GM23338 (cell line): ENCODE data around the gene RAB3GAP1. TPM values are rescaled to one million over a fixed set of nuclear protein-coding genes. Genes with fewer than 3 reads are reported as not detected.

Experiments
- ATAC-seq: fragments of 200-7000 bp; cut with Tn5 transposase; 3 replicates; pipeline ENCODE4 v1.9.1; 2020
- DNase-seq: peaks from one replicate; pipeline ENCODE4 v3.0.0-alpha.2; 2015; ENCODE audit warnings: low spot score
- H2AFZ ChIP-seq: fragments of 200-600 bp; sonication (generic); 2 replicates; pipeline ENCODE4 v1.8.0; 2016; ENCODE audit warnings: antibody characterized with exemption, mild to moderate bottlenecking, moderate library complexity
- H3F3A ChIP-seq: fragments of 200-600 bp; sonication (generic); replicated peaks from 2 replicates; pipeline ENCODE4 v1.8.0; 2017; ENCODE audit warnings: antibody characterized with exemption, mixed run types, low read depth
- H3K27ac ChIP-seq: fragments of 200-600 bp; sonication (generic); 2 replicates; pipeline ENCODE4 v1.6.1; 2016; ENCODE audit warnings: low read depth
- H3K27me3 ChIP-seq: fragments of 200-600 bp; sonication (generic); 2 replicates; pipeline ENCODE4 v1.8.0; 2016; ENCODE audit warnings: mild to moderate bottlenecking, mixed run types, moderate library complexity; ENCODE audit not compliant: insufficient read depth
- H3K36me3 ChIP-seq: fragments of 200-600 bp; sonication (generic); 2 replicates; pipeline ENCODE4 v1.8.0; 2016; ENCODE audit warnings: mild to moderate bottlenecking; ENCODE audit not compliant: insufficient read depth
- H3K4me1 ChIP-seq: fragments of 200-600 bp; sonication (generic); 2 replicates; pipeline ENCODE4 v1.8.0; 2016; ENCODE audit warnings: mild to moderate bottlenecking, moderate library complexity; ENCODE audit not compliant: insufficient read depth
- H3K4me2 ChIP-seq: fragments of 200-600 bp; sonication (generic); 2 replicates; pipeline ENCODE4 v1.7.1; 2017; ENCODE audit warnings: mixed run types
- H3K4me3 ChIP-seq: fragments of 200-600 bp; sonication (generic); 2 replicates; pipeline ENCODE4 v1.6.1; 2016; ENCODE audit warnings: mixed run types
- H3K79me2 ChIP-seq: fragments of 200-600 bp; sonication (generic); replicated peaks from 2 replicates; pipeline ENCODE4 v1.8.0; 2017; ENCODE audit warnings: mild to moderate bottlenecking; ENCODE audit not compliant: insufficient read depth
- H3K9me2 ChIP-seq: fragments of 200-600 bp; sonication (generic); 2 replicates; pipeline ENCODE4 v1.8.0; 2017; ENCODE audit not compliant: insufficient read depth
- H4K20me1 ChIP-seq: fragments of 200-600 bp; sonication (generic); replicated peaks from 2 replicates; pipeline ENCODE4 v1.8.0; 2017; ENCODE audit warnings: mild to moderate bottlenecking; ENCODE audit not compliant: insufficient read depth
- H3K27ac Mint-ChIP-seq: 2 replicates; pipeline ENCODE4 v1.8.0; 2020; ENCODE audit warnings: inconsistent platforms, mild to moderate bottlenecking, moderate library complexity, mixed read lengths
- H3K27me3 Mint-ChIP-seq: 3 replicates; pipeline ENCODE4 v1.8.0; 2022; ENCODE audit warnings: low read depth, mild to moderate bottlenecking, moderate library complexity, mixed read lengths, inconsistent platforms; ENCODE audit not compliant: insufficient read depth, poor library complexity
- H3K36me3 Mint-ChIP-seq: 3 replicates; pipeline ENCODE4 v1.8.0; 2021; ENCODE audit warnings: low read depth, mild to moderate bottlenecking, inconsistent platforms, moderate library complexity, mixed read lengths
- H3K4me1 Mint-ChIP-seq: 3 replicates; pipeline ENCODE4 v1.8.0; 2020; ENCODE audit warnings: mild to moderate bottlenecking, inconsistent platforms, mixed read lengths
- H3K4me3 Mint-ChIP-seq: 3 replicates; pipeline ENCODE4 v1.8.0; 2021; ENCODE audit warnings: moderate library complexity, mild to moderate bottlenecking, inconsistent platforms, mixed read lengths
- H3K9me3 Mint-ChIP-seq: 3 replicates; pipeline ENCODE4 v1.8.0; 2020; ENCODE audit warnings: moderate library complexity, mild to moderate bottlenecking, inconsistent platforms, mixed read lengths
- CREB1 ChIP-seq: fragments of 250-450 bp; sonication (Bioruptor Pico); IDR thresholded peaks from 2 replicates; pipeline ENCODE4 v1.5.0; 2020; ENCODE audit warnings: low read depth, mild to moderate bottlenecking, moderate library complexity
- EZH2 ChIP-seq: fragments of 200-600 bp; sonication (generic); IDR thresholded peaks from one replicate; pipeline ENCODE4 v1.8.0; 2017; ENCODE audit warnings: antibody characterized with exemption, mild to moderate bottlenecking, low read depth; ENCODE audit not compliant: unreplicated experiment
- EZH2phosphoT487 ChIP-seq: fragments of 200-600 bp; sonication (generic); IDR thresholded peaks from one replicate; pipeline ENCODE4 v1.8.1; 2018; ENCODE audit warnings: antibody characterized with exemption; ENCODE audit not compliant: unreplicated experiment
- JUNB ChIP-seq: IDR thresholded peaks from one replicate; pipeline ENCODE4 v1.6.1; 2016; ENCODE audit warnings: antibody characterized with exemption; ENCODE audit not compliant: unreplicated experiment
- NANOG ChIP-seq: IDR thresholded peaks from 2 replicates; pipeline ENCODE4 v1.6.1; 2016; ENCODE audit warnings: antibody characterized with exemption, borderline replicate concordance
- POLR2AphosphoS5 ChIP-seq: IDR thresholded peaks from 2 replicates; pipeline ENCODE4 v1.6.1; 2016; ENCODE audit warnings: antibody characterized with exemption, low read depth
- STAT1 ChIP-seq: IDR thresholded peaks from one replicate; pipeline ENCODE4 v1.6.1; 2016; ENCODE audit warnings: antibody characterized with exemption; ENCODE audit not compliant: unreplicated experiment
- ZNF114 ChIP-seq: fragments of 250-450 bp; sonication (Bioruptor Pico); IDR thresholded peaks from 2 replicates; pipeline ENCODE4 v1.5.0; 2020; ENCODE audit warnings: mild to moderate bottlenecking, moderate library complexity
- ZNF331 ChIP-seq: fragments of 250-450 bp; sonication (Bioruptor Pico); IDR thresholded peaks from 2 replicates; pipeline ENCODE4 v1.5.0; 2020; ENCODE audit warnings: low read depth, mild to moderate bottlenecking, moderate library complexity
- polyA plus RNA-seq: library from polyadenylated mRNA; unstranded; fragments of >200 nt; fragmentation: Nextera tagmentation; extraction: Ambion mirVana; gene quantifications from 2 replicates; pipeline ENCODE4 v1.2.1, GENCODE V29; 2016
- total RNA-seq: library from RNA; depleted of rRNA; stranded (reverse); fragments of >200 nt; shearing (Covaris generic); gene quantifications from 2 replicates; pipeline ENCODE4 v1.2.3, GENCODE V29; 2014
- TF ChIP-seq, protein P1 (sequence below), 2 experiments: fragments of 200-600 bp in 1 of 2; sonication (generic) in 1 of 2; conservative IDR thresholded peaks; 2 replicates each; pipeline versions ENCODE4 v1.5.1 to v1.6.1; 2016 to 2017; ENCODE audit warnings: antibody characterized with exemption in 2 of 2, low read depth in 2 of 2, mild to moderate bottlenecking in 2 of 2, moderate library complexity in 1 of 2
- TF ChIP-seq, protein P2 (sequence below): IDR thresholded peaks from one replicate; pipeline ENCODE4 v1.6.1; 2018; ENCODE audit warnings: antibody characterized with exemption; ENCODE audit not compliant: unreplicated experiment
- TF ChIP-seq, protein P3 (sequence below): fragments of 250-450 bp; sonication (Bioruptor Pico); IDR thresholded peaks from 2 replicates; pipeline ENCODE4 v1.5.0; 2020; ENCODE audit warnings: mild to moderate bottlenecking, moderate library complexity
- TF ChIP-seq, protein P4 (sequence below): IDR thresholded peaks from 2 replicates; pipeline ENCODE4 v1.6.1; 2016; ENCODE audit warnings: antibody characterized with exemption

RAB3GAP1 gene
- total and polyA plus RNA-seq, 2 experiments from 2014 or later, result 22.5 to 40.4 TPM

DNA sequence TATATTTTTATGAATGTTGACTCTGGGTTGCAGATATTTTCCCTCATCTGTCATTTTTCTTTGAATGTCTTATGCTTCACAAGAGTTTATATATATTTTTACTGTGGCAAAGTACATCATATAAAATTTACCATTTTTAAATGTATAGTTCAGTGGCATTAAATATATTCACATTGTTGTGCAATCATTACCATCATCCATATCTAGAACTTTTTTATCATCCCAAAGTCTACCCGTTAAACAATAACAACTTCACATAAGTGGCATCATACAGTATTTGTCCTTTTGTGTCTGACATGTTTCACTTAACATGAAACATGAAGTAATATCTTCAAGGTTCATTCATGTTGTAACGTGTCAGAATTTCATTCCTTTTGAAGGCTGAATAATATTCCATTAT lies 24.5 kb downstream of the RAB3GAP1 start:
- no peaks in the 10 kb centered on the region for H3K4me1 Mint-ChIP-seq
- H3K27me3 ChIP-seq, result no peaks in the 10 kb centered on the region
- 0 out of 2 replicates have a peak, but pooled peaks cover 3% of the 10 kb centered on the region for H3K9me2 ChIP-seq
- no peak for DNase-seq
- H4K20me1 ChIP-seq, result peaks cover 5% of the 10 kb centered on the region; the same call in 1 of the 2 replicates
- H3K4me3 ChIP-seq, result no peak overlapping the region
- no peaks in the 10 kb centered on the region for H3K4me1 ChIP-seq
- no peak overlapping the region for H3K27ac ChIP-seq
- H3K36me3 Mint-ChIP-seq, result peaks cover 78% of the 10 kb centered on the region
- no peak overlapping the region for H3K27ac Mint-ChIP-seq
- H3K36me3 ChIP-seq, result 0 out of 2 replicates have a peak, but pooled peaks cover 12% of the 10 kb centered on the region
- H3K27me3 Mint-ChIP-seq, result peaks cover 9% of the 10 kb centered on the region
- H3K4me2 ChIP-seq, result no peak overlapping the region
- H3K4me3 Mint-ChIP-seq, result no peak overlapping the region
- TF ChIP-seq ZNF114 (CRISPR knock-in tag) (no peak), EZH2phosphoT487 (no peak), CREB1 (no peak), POLR2AphosphoS5 (no peak), STAT1 (no peak), ZNF331 (CRISPR knock-in tag) (no peak), JUNB (no peak), NANOG (no peak), EZH2 (no peak)
- TF ChIP-seq, protein P1, sequence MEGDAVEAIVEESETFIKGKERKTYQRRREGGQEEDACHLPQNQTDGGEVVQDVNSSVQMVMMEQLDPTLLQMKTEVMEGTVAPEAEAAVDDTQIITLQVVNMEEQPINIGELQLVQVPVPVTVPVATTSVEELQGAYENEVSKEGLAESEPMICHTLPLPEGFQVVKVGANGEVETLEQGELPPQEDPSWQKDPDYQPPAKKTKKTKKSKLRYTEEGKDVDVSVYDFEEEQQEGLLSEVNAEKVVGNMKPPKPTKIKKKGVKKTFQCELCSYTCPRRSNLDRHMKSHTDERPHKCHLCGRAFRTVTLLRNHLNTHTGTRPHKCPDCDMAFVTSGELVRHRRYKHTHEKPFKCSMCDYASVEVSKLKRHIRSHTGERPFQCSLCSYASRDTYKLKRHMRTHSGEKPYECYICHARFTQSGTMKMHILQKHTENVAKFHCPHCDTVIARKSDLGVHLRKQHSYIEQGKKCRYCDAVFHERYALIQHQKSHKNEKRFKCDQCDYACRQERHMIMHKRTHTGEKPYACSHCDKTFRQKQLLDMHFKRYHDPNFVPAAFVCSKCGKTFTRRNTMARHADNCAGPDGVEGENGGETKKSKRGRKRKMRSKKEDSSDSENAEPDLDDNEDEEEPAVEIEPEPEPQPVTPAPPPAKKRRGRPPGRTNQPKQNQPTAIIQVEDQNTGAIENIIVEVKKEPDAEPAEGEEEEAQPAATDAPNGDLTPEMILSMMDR (conservative IDR thresholded peaks at IDR 0.05; ENCODE audit: low read depth in 2 of 2), result no peak
- TF ChIP-seq, protein P2, sequence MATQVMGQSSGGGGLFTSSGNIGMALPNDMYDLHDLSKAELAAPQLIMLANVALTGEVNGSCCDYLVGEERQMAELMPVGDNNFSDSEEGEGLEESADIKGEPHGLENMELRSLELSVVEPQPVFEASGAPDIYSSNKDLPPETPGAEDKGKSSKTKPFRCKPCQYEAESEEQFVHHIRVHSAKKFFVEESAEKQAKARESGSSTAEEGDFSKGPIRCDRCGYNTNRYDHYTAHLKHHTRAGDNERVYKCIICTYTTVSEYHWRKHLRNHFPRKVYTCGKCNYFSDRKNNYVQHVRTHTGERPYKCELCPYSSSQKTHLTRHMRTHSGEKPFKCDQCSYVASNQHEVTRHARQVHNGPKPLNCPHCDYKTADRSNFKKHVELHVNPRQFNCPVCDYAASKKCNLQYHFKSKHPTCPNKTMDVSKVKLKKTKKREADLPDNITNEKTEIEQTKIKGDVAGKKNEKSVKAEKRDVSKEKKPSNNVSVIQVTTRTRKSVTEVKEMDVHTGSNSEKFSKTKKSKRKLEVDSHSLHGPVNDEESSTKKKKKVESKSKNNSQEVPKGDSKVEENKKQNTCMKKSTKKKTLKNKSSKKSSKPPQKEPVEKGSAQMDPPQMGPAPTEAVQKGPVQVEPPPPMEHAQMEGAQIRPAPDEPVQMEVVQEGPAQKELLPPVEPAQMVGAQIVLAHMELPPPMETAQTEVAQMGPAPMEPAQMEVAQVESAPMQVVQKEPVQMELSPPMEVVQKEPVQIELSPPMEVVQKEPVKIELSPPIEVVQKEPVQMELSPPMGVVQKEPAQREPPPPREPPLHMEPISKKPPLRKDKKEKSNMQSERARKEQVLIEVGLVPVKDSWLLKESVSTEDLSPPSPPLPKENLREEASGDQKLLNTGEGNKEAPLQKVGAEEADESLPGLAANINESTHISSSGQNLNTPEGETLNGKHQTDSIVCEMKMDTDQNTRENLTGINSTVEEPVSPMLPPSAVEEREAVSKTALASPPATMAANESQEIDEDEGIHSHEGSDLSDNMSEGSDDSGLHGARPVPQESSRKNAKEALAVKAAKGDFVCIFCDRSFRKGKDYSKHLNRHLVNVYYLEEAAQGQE, result no peak
- TF ChIP-seq, protein P3, sequence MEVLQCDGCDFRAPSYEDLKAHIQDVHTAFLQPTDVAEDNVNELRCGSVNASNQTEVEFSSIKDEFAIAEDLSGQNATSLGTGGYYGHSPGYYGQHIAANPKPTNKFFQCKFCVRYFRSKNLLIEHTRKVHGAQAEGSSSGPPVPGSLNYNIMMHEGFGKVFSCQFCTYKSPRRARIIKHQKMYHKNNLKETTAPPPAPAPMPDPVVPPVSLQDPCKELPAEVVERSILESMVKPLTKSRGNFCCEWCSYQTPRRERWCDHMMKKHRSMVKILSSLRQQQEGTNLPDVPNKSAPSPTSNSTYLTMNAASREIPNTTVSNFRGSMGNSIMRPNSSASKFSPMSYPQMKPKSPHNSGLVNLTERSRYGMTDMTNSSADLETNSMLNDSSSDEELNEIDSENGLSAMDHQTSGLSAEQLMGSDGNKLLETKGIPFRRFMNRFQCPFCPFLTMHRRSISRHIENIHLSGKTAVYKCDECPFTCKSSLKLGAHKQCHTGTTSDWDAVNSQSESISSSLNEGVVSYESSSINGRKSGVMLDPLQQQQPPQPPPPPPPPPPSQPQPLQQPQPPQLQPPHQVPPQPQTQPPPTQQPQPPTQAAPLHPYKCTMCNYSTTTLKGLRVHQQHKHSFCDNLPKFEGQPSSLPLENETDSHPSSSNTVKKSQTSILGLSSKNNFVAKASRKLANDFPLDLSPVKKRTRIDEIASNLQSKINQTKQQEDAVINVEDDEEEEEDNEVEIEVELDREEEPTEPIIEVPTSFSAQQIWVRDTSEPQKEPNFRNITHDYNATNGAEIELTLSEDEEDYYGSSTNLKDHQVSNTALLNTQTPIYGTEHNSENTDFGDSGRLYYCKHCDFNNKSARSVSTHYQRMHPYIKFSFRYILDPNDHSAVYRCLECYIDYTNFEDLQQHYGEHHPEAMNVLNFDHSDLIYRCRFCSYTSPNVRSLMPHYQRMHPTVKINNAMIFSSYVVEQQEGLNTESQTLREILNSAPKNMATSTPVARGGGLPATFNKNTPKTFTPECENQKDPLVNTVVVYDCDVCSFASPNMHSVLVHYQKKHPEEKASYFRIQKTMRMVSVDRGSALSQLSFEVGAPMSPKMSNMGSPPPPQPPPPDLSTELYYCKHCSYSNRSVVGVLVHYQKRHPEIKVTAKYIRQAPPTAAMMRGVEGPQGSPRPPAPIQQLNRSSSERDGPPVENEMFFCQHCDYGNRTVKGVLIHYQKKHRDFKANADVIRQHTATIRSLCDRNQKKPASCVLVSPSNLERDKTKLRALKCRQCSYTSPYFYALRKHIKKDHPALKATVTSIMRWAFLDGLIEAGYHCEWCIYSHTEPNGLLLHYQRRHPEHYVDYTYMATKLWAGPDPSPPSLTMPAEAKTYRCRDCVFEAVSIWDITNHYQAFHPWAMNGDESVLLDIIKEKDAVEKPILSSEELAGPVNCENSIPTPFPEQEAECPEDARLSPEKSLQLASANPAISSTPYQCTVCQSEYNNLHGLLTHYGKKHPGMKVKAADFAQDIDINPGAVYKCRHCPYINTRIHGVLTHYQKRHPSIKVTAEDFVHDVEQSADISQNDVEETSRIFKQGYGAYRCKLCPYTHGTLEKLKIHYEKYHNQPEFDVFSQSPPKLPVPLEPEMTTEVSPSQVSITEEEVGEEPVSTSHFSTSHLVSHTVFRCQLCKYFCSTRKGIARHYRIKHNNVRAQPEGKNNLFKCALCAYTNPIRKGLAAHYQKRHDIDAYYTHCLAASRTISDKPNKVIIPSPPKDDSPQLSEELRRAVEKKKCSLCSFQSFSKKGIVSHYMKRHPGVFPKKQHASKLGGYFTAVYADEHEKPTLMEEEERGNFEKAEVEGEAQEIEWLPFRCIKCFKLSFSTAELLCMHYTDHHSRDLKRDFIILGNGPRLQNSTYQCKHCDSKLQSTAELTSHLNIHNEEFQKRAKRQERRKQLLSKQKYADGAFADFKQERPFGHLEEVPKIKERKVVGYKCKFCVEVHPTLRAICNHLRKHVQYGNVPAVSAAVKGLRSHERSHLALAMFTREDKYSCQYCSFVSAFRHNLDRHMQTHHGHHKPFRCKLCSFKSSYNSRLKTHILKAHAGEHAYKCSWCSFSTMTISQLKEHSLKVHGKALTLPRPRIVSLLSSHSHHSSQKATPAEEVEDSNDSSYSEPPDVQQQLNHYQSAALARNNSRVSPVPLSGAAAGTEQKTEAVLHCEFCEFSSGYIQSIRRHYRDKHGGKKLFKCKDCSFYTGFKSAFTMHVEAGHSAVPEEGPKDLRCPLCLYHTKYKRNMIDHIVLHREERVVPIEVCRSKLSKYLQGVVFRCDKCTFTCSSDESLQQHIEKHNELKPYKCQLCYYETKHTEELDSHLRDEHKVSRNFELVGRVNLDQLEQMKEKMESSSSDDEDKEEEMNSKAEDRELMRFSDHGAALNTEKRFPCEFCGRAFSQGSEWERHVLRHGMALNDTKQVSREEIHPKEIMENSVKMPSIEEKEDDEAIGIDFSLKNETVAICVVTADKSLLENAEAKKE (CRISPR knock-in tag), result no peak
- TF ChIP-seq, protein P4, sequence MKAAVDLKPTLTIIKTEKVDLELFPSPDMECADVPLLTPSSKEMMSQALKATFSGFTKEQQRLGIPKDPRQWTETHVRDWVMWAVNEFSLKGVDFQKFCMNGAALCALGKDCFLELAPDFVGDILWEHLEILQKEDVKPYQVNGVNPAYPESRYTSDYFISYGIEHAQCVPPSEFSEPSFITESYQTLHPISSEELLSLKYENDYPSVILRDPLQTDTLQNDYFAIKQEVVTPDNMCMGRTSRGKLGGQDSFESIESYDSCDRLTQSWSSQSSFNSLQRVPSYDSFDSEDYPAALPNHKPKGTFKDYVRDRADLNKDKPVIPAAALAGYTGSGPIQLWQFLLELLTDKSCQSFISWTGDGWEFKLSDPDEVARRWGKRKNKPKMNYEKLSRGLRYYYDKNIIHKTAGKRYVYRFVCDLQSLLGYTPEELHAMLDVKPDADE, result no peak
- H3K79me2 ChIP-seq, result peaks cover 69% of the 10 kb centered on the region
- no peaks in the 10 kb centered on the region for H3F3A ChIP-seq
- no peak overlapping the region for H2AFZ ChIP-seq
- no peak for ATAC-seq
- H3K9me3 Mint-ChIP-seq, result peaks cover 46% of the 10 kb centered on the region
